GM12878 (cell line): ENCODE measurements around the gene CTIF.

Experiments used
- BHLHE40 ChIP-seq, 2 experiments: fragments of 450-650 bp in 1 of 2; IDR thresholded peaks; 2 replicates each; pipeline ENCODE4 v1.6.1; 2011 to 2017; ENCODE audit warnings: low read depth in 2 of 2, borderline replicate concordance in 1 of 2, improper control_type of control experiment in 1 of 2, low read length in 1 of 2, mild to moderate bottlenecking in 1 of 2
- EZH2 ChIP-seq: IDR thresholded peaks from 2 replicates; pipeline ENCODE4 v1.6.1; 2012; ENCODE audit warnings: low read depth, mild to moderate bottlenecking, control low read depth, inconsistent platforms, low read length, borderline replicate concordance; ENCODE audit not compliant: control insufficient read depth
- FOXK2 ChIP-seq: fragments of 450-650 bp; IDR thresholded peaks from 2 replicates; pipeline ENCODE4 v1.6.1; 2017; ENCODE audit warnings: mild to moderate bottlenecking, moderate library complexity
- KAT2A ChIP-seq: conservative IDR thresholded peaks from 2 replicates; pipeline ENCODE4 v1.6.1; 2011; ENCODE audit warnings: low read depth, low read length; ENCODE audit not compliant: control insufficient read depth
- POLR2A ChIP-seq: IDR thresholded peaks from 2 replicates; pipeline ENCODE4 v1.6.1; 2011; ENCODE audit warnings: low read depth, mild to moderate bottlenecking, low read length
- STAT3 ChIP-seq: IDR thresholded peaks from 2 replicates; pipeline ENCODE4 v1.6.1; 2011; ENCODE audit warnings: low read depth, low read length, improper control_type of control experiment
- TAF1 ChIP-seq: IDR thresholded peaks from 2 replicates; pipeline ENCODE4 v1.6.1; 2011; ENCODE audit warnings: mild to moderate bottlenecking, low read depth, low read length, borderline replicate concordance
- ZZZ3 ChIP-seq: IDR thresholded peaks from 2 replicates; pipeline ENCODE4 v1.6.1; 2011; ENCODE audit warnings: low read depth; ENCODE audit not compliant: control insufficient read depth, insufficient read length
- TF ChIP-seq, protein P1 (sequence below), 3 experiments: IDR thresholded peaks in 2 of 3; conservative IDR thresholded peaks in 1 of 3; 2 replicates each; pipeline ENCODE4 v1.5.1; 2011; ENCODE audit warnings: low read depth in 3 of 3, low read length in 3 of 3, mild to moderate bottlenecking in 3 of 3, control low read depth in 2 of 3, moderate library complexity in 2 of 3, inconsistent platforms in 1 of 3, mixed read lengths in 1 of 3; ENCODE audit not compliant: control insufficient read depth in 2 of 3, insufficient read depth in 1 of 3; ENCODE audit errors: extremely low read depth in 1 of 3
- TF ChIP-seq, protein P2 (sequence below): fragments of 150-350 bp; IDR thresholded peaks from 2 replicates; pipeline ENCODE4 v1.6.1; 2016; ENCODE audit warnings: low read depth, low read length
- TF ChIP-seq, protein P3 (sequence below): IDR thresholded peaks from 2 replicates; pipeline ENCODE4 v1.6.1; 2012; ENCODE audit warnings: mild to moderate bottlenecking, low read depth, low read length

DNA sequence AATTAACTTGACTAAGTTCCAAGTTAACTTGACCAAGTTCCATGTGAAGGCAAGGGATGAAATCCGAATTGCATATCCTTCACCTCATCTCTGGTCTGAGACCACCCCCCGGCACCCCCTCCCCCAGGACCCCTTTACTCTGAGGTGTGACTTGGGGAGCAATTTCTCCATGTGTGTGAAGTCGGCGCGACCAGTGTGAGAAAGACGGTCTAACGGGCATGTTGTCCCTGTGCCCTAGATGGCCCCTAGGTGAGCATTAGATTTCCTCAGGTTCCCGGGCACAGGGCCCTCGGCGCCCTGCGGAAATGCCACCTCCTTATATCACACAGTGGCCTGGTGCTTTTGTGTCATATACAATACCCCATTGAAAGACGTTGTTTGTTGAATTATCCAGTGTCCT lies 137.1 kb downstream of the CTIF start:
- TF ChIP-seq, protein P1, sequence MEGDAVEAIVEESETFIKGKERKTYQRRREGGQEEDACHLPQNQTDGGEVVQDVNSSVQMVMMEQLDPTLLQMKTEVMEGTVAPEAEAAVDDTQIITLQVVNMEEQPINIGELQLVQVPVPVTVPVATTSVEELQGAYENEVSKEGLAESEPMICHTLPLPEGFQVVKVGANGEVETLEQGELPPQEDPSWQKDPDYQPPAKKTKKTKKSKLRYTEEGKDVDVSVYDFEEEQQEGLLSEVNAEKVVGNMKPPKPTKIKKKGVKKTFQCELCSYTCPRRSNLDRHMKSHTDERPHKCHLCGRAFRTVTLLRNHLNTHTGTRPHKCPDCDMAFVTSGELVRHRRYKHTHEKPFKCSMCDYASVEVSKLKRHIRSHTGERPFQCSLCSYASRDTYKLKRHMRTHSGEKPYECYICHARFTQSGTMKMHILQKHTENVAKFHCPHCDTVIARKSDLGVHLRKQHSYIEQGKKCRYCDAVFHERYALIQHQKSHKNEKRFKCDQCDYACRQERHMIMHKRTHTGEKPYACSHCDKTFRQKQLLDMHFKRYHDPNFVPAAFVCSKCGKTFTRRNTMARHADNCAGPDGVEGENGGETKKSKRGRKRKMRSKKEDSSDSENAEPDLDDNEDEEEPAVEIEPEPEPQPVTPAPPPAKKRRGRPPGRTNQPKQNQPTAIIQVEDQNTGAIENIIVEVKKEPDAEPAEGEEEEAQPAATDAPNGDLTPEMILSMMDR (IDR thresholded peaks at IDR 0.05 in 2 of 3, conservative IDR thresholded peaks at IDR 0.05 in 1 of 3; ENCODE audit: control insufficient read depth in 2 of 3, extremely low read depth in 1 of 3, insufficient read depth in 1 of 3, low read depth in 3 of 3, low read length in 3 of 3), result no peak
- TF ChIP-seq, protein P2, sequence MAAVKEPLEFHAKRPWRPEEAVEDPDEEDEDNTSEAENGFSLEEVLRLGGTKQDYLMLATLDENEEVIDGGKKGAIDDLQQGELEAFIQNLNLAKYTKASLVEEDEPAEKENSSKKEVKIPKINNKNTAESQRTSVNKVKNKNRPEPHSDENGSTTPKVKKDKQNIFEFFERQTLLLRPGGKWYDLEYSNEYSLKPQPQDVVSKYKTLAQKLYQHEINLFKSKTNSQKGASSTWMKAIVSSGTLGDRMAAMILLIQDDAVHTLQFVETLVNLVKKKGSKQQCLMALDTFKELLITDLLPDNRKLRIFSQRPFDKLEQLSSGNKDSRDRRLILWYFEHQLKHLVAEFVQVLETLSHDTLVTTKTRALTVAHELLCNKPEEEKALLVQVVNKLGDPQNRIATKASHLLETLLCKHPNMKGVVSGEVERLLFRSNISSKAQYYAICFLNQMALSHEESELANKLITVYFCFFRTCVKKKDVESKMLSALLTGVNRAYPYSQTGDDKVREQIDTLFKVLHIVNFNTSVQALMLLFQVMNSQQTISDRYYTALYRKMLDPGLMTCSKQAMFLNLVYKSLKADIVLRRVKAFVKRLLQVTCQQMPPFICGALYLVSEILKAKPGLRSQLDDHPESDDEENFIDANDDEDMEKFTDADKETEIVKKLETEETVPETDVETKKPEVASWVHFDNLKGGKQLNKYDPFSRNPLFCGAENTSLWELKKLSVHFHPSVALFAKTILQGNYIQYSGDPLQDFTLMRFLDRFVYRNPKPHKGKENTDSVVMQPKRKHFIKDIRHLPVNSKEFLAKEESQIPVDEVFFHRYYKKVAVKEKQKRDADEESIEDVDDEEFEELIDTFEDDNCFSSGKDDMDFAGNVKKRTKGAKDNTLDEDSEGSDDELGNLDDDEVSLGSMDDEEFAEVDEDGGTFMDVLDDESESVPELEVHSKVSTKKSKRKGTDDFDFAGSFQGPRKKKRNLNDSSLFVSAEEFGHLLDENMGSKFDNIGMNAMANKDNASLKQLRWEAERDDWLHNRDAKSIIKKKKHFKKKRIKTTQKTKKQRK, result no peak
- TF ChIP-seq BHLHE40 (IDR thresholded peaks at IDR 0.05; ENCODE audit: borderline replicate concordance in 1 of 2, low read depth in 2 of 2, low read length in 1 of 2) (no peak), TAF1 (no peak), POLR2A (no peak), FOXK2 (no peak), STAT3 (no peak), EZH2 (no peak), KAT2A (no peak), ZZZ3 (no peak)
- TF ChIP-seq, protein P3, sequence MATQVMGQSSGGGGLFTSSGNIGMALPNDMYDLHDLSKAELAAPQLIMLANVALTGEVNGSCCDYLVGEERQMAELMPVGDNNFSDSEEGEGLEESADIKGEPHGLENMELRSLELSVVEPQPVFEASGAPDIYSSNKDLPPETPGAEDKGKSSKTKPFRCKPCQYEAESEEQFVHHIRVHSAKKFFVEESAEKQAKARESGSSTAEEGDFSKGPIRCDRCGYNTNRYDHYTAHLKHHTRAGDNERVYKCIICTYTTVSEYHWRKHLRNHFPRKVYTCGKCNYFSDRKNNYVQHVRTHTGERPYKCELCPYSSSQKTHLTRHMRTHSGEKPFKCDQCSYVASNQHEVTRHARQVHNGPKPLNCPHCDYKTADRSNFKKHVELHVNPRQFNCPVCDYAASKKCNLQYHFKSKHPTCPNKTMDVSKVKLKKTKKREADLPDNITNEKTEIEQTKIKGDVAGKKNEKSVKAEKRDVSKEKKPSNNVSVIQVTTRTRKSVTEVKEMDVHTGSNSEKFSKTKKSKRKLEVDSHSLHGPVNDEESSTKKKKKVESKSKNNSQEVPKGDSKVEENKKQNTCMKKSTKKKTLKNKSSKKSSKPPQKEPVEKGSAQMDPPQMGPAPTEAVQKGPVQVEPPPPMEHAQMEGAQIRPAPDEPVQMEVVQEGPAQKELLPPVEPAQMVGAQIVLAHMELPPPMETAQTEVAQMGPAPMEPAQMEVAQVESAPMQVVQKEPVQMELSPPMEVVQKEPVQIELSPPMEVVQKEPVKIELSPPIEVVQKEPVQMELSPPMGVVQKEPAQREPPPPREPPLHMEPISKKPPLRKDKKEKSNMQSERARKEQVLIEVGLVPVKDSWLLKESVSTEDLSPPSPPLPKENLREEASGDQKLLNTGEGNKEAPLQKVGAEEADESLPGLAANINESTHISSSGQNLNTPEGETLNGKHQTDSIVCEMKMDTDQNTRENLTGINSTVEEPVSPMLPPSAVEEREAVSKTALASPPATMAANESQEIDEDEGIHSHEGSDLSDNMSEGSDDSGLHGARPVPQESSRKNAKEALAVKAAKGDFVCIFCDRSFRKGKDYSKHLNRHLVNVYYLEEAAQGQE, result no peak
